CMK (cell line): ENCODE data around the gene GPR171.
"Not testable (repeated sequence)": the region's sequence is repeated elsewhere in the genome, so short reads cannot be mapped to it uniquely, and the experiment has no call there.

Experiments
- DNase-seq: peaks from one replicate; pipeline ENCODE4 v3.0.0-alpha.2; 2010; ENCODE audit warnings: low read depth

The GPR171 gene

GRCh38 chr3:151203051-151203420 is at the start of gene GPR171:
TSS of gene GPR171 (minus strand) at chr3:151203216. CDS start at chr3:151199386, 3,830 bp downstream.
- DNase-seq = no peak

GRCh38 chr3:151248772-151249337 is 45.8 kb upstream of the GPR171 start:
- no peak for DNase-seq

- not testable (repeated sequence) for DNase-seq
Measured at GRCh38 chr3:151242006-151242405, 39.0 kb upstream of the GPR171 start.

GRCh38 chr3:151236736-151237135 is 33.7 kb upstream of the GPR171 start:
- no peak for DNase-seq

- no peak for DNase-seq
Measured at GRCh38 chr3:151236316-151236715, 33.3 kb upstream of the GPR171 start.

GRCh38 chr3:151234825-151235224 is 31.8 kb upstream of the GPR171 start:
- DNase-seq = no peak

GRCh38 chr3:151232991-151233390 is 30.0 kb upstream of the GPR171 start:
- DNase-seq = no peak

- DNase-seq = not testable (repeated sequence)
Measured at GRCh38 chr3:151232403-151232802, 29.4 kb upstream of the GPR171 start.

GRCh38 chr3:151230646-151231045 is 27.6 kb upstream of the GPR171 start:
- DNase-seq = no peak

GRCh38 chr3:151228666-151229040 is 25.6 kb upstream of the GPR171 start:
- no peak for DNase-seq

- peak; percentile 50 for DNase-seq
Measured at GRCh38 chr3:151227807-151228665, 25.0 kb upstream of the GPR171 start.

- DNase-seq = no peak
Measured at GRCh38 chr3:151227266-151227806, 24.3 kb upstream of the GPR171 start.

- DNase-seq = no peak
Measured at GRCh38 chr3:151226825-151227224, 23.8 kb upstream of the GPR171 start.

- DNase-seq = no peak
Measured at GRCh38 chr3:151226088-151226563, 23.1 kb upstream of the GPR171 start.

GRCh38 chr3:151225040-151225975 is 22.3 kb upstream of the GPR171 start:
- DNase-seq = no peak

- no peak for DNase-seq
Measured at GRCh38 chr3:151224268-151224866, 21.4 kb upstream of the GPR171 start.

- DNase-seq = no peak
Measured at GRCh38 chr3:151219056-151219455, 16.0 kb upstream of the GPR171 start.

GRCh38 chr3:151218136-151218535 is 15.1 kb upstream of the GPR171 start:
- no peak for DNase-seq

GRCh38 chr3:151216641-151217607 is 13.9 kb upstream of the GPR171 start:
- DNase-seq = peak; percentile 3

GRCh38 chr3:151214459-151214858 is 11.4 kb upstream of the GPR171 start:
- DNase-seq = no peak
